Right hindlimb (tissue), 1 donor: ENCODE results near the gene EHD4.

Experiments used
- DNase-seq: peaks from one replicate; pipeline ENCODE4 v3.0.0-alpha.2; 2018

Gene EHD4

GRCh38 chr15:41853831-41854230 is 118.5 kb downstream of the EHD4 start:
- no peak for DNase-seq

DNA sequence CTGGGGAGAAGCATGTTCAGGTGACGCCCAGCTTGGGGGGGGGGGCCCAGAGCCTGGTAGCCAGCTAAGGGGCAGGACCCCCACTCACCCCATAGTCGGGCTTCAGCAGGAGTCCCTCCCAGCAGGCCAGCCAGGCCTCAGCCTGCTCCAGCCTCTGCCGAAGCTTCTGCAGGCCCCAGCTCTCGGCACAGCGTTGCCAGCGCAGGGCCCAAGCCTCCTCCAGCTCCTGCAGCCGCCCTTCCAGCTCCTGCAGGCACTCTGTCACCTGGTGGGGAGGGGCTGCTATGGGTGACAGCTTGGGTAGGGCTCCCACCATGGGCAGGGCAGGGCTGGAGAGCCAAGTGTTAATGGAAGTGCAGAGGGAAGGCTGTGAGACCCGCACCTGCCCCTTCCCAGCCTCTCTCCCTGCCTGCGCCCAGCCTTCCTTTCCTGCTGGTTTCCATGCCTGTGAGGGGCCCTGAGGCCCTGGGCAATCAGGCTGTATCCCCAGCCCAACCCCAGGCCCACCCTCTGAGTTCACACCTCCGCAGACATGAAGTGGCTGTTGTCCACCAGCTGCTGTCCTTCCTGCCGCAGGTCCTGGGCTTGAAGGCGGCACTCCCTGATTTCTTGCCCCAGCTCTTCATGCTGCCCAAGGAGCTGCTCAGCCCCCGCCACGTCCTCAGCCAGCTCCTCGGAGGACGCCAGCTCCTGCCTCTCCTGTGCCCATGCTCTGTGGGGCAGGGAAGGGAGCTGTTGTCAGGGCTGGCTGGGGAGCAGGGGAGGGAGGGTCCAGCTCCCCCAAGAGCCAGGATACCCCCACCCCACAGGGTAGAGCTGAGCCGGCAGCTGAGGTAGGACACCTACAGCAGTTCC is 119.4 kb downstream of the EHD4 start:
- no peak for DNase-seq

DNA sequence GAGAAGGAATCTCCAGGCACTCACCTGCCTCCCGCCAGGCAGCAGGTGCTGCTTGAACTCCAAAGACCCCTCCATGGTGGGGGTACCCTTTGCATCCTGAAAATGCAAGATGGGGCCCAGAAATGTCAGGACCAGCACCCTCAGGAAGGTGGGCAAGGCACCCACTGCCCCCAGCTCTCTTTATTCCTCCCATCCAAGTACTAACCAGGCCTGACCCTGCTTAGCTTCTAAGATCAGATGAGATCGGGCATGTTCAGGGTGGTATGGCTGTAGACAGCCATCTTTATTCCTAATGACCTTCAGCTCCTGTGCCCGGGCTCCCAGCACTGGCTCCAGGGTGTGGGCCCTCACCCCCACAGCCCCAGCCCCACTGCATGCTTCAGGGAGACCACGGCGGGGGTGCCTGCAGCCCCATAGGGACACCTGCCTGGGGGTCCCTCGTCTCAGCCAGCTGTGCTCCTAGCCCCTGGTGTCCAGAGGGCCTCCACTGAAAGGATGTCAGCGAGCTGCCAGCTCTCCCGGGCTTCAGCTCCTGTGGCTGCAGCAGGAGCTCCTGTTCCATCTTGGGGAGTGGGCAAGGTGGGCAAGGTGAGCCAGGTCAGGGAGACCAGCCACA is 120.5 kb downstream of the EHD4 start:
- no peak for DNase-seq

- no peak for DNase-seq
Observed at GRCh38 chr15:41851167-41851523, 121.2 kb downstream of the EHD4 start.

DNA sequence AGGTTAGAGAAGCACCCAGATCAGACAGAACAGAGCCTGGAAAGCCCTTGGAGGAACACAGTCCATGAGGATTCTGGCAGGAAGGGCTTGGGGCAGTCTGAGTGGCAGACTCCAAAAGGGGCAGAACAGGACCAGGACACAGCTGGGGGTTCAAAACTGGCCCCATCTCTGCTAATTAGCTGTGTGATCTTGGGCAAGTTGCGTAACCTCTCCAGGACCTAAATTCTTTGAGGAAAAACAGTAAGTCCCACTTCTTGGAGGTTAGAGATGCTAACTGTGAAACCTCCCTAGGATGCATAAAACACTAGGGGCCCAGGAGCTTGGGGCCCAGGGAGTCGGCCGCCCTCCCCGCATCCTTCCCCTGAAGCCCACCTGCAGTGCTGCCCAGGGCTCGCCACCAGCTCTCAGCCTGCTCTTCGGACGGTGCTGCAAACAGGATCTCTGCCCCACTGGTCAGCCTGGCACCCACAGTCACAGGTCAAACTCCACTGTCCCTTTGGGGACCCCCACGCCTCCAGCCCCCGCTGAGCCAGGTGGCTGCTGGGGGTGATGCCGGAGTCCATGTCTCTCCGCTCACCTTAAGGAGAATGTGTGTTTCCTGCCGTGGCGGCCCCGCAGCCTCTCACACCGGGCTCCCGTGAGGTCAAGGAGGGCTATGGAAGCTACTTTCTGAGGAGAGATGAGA is 121.7 kb downstream of the EHD4 start:
- no peak for DNase-seq

- no peak for DNase-seq
Observed at GRCh38 chr15:41849861-41850260, 122.5 kb downstream of the EHD4 start.

- DNase-seq, result no peak
Observed at GRCh38 chr15:41849204-41849603, 123.2 kb downstream of the EHD4 start.

- no peak for DNase-seq
Observed at GRCh38 chr15:41848631-41849030, 123.7 kb downstream of the EHD4 start.

- no peak for DNase-seq
Observed at GRCh38 chr15:41847981-41848380, 124.4 kb downstream of the EHD4 start.

DNA sequence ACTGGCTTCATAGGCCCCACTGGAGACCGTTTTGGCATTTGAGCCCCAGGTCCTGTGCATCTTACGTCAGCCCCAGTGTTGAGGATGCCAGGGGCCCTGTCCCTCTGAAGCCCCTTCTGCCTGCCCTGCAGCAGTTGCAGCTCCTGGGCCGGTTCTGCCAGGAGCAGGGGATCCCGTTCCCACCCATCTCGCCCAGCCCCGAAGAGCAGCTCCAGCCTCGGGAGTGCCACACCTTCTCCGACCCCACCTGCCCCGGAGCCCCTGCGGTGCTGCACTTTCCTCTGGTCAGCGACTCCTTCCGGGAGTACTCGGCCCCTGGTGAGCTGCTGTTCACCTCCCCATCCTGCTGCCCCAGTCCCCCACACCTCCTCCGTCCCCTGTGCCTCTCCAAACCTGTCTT is 125.2 kb downstream of the EHD4 start:
- no peak for DNase-seq
